Neural progenitor cell (in vitro differentiated cells): ENCODE data around the gene NOMO2.
"Not testable (repeated sequence)": the region's sequence is repeated elsewhere in the genome, so short reads cannot be mapped to it uniquely, and the experiment has no call there.

Experiments used
- CTCF ChIP-seq: fragments of 200-600 bp; sonication (generic); IDR thresholded peaks from 2 replicates; pipeline ENCODE4 v1.5.1; 2017; ENCODE audit warnings: antibody characterized with exemption, mild to moderate bottlenecking
- EZH2 ChIP-seq: fragments of 200-600 bp; sonication (generic); IDR thresholded peaks from 2 replicates; pipeline ENCODE4 v1.6.1; 2017; ENCODE audit warnings: antibody characterized with exemption, mild to moderate bottlenecking, moderate library complexity
- EZH2phosphoT487 ChIP-seq: fragments of 200-600 bp; sonication (generic); IDR thresholded peaks from 2 replicates; pipeline ENCODE4 v1.6.1; 2017; ENCODE audit warnings: antibody characterized with exemption

- not testable (repeated sequence) for TF ChIP-seq CTCF, EZH2, EZH2phosphoT487
Measured at GRCh38 chr16:18595796-18596195, 33.9 kb upstream of the NOMO2 start.
